ENCODE results near the gene SGIP1. TPM values are rescaled to one million over a fixed set of nuclear protein-coding genes. Genes with fewer than 3 reads are reported as not detected.

Gene SGIP1
- total and polyA plus RNA-seq, 2 of the 8 experiments (the other 6 are each of a cell fraction or from before 2014, with no cell fraction given) = 1.4 to 2.1 TPM

DNA sequence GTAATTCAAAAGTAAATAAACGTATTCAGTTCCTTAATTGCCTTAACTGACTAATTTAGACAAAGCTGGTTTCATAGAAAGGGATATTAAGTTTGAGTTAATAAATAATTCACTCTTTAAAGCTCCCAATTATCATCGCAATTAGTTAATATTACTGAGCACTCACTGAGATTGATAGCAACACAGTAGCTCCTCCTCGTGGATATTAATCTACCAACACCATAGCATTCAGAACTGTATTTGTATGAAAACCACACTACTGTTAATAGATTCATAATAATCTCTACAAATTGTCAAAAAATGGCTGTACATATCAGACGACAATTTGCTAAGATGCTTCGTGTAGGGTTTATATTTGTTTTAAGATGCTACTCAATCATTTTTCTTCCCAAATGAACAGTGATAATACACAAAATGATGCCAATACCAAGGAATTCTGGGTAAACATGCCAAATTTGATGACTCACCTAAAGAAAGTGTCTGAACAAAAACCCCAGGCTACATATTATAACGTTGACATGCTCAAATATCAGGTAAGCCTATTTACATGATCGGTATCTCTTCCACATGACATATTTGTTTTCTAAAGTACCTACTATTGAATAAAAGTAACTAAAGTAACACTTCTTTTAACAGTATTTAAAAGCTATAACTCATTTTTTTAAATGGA, 199.5 kb downstream of the SGIP1 start:
- Histone ChIP-seq H3K79me1 (ENCODE audit: low read depth, low read length) (no peaks in the 10 kb centered on the region), H3K14ac (ENCODE audit: insufficient read length) (no peak overlapping the region), H3K9me3 (ENCODE audit: insufficient read depth in 2 of 2, low read depth in 1 of 2, low read length in 1 of 2) (no peaks in the 10 kb centered on the region), H2AFZ (ENCODE audit: low read length) (no peak overlapping the region), H3K23ac (ENCODE audit: insufficient read length) (no peak overlapping the region), H3K4me3 (ENCODE audit: extremely low read depth in 1 of 4, insufficient read depth in 2 of 4, low read depth in 3 of 4, low read length in 4 of 4) (no peak overlapping the region), H3K18ac (ENCODE audit: extremely low read depth, low read length) (no peak overlapping the region), H3K9ac (replicated peaks in 1 of 4; ENCODE audit: extremely low read depth in 1 of 4, low read depth in 3 of 4, low read length in 3 of 4) (no peak overlapping the region), H2BK5ac (ENCODE audit: low read depth, low read length) (no peak overlapping the region), H2BK12ac (ENCODE audit: low read depth, low read length) (no peak overlapping the region), H3K4me1 (replicated peaks in 1 of 4; ENCODE audit: control insufficient read depth in 3 of 4, insufficient read depth in 4 of 4, low read length in 3 of 4) (peaks cover 0 to 4% (median 0%) of the 10 kb centered on the region in 4 experiments; a peak in 1 of 7 replicates), H2BK15ac (ENCODE audit: low read length) (no peak overlapping the region), H4K5ac (ENCODE audit: insufficient read length, low read depth, low read length) (no peak overlapping the region), H3K27me3 (replicated peaks in 1 of 4; ENCODE audit: control insufficient read depth in 3 of 4, extremely low read depth in 1 of 4, insufficient read depth in 3 of 4, low read length in 3 of 4) (no peaks in the 10 kb centered on the region), H3K27ac (ENCODE audit: low read depth, low read length) (no peak overlapping the region), H3K36me3 (ENCODE audit: control insufficient read depth in 2 of 4, insufficient read depth in 4 of 4, low read length in 3 of 4) (no peaks in the 10 kb centered on the region), H3K4me2 (ENCODE audit: insufficient read depth in 1 of 2, low read depth in 2 of 2, low read length in 2 of 2) (no peak overlapping the region), H3K56ac (replicated peaks; ENCODE audit: insufficient read length, low read depth, low read length) (no peak overlapping the region), H2AK5ac (ENCODE audit: low read depth, low read length) (no peak overlapping the region), H2BK120ac (replicated peaks; ENCODE audit: low read depth, low read length) (no peak overlapping the region), H3K4ac (replicated peaks; ENCODE audit: insufficient read length, low read depth, low read length) (no peak overlapping the region), H3K23me2 (ENCODE audit: low read depth, low read length) (no peaks in the 10 kb centered on the region), H4K91ac (replicated peaks; ENCODE audit: insufficient read length, low read length) (no peak overlapping the region), H4K20me1 (replicated peaks in 1 of 2; ENCODE audit: control insufficient read depth in 1 of 2, insufficient read depth in 2 of 2, low read length in 2 of 2) (no peaks in the 10 kb centered on the region), H3K79me2 (ENCODE audit: control insufficient read depth in 1 of 2, insufficient read depth in 2 of 2, low read length in 2 of 2) (no peaks in the 10 kb centered on the region), H4K8ac (ENCODE audit: extremely low read depth, insufficient read depth, low read length) (no peak overlapping the region), H2BK20ac (ENCODE audit: low read length) (no peak overlapping the region)
- POLR2A ChIA-PET (ENCODE audit: partially characterized antibody) = no interaction called here
- CTCF ChIA-PET (ENCODE audit: partially characterized antibody) = interaction anchor here (1.2 to 2.5 kb wide), 2 partner anchors 8 to 20 kb away, joined by 4 to 11 read pairs; no protein-coding TSS in a partner anchor
- no peak for DNase-seq (ENCODE audit: low read depth in 1 of 2, low spot score in 2 of 2)
- no peak for FAIRE-seq
- 92% methylated on average over 7 of the region's 7 CpGs; no CpG with 5 or more reads in 1 of the 2 experiments for WGBS, 2 experiments (ENCODE audit: extremely low coverage in 1 of 2, insufficient coverage in 1 of 2, insufficient read length in 1 of 2, insufficient replicate concordance in 2 of 2, low coverage in 1 of 2, low lambda C conversion rate in 2 of 2, missing lambda C conversion rate in 1 of 2)
- TF ChIP-seq RNF2 (IDR thresholded peaks at IDR 0.05; ENCODE audit: borderline replicate concordance, low read depth, low read length, missing control alignments, poor library complexity, severe bottlenecking) = no peak
- TF ChIP-seq TCF12 (IDR thresholded peaks at IDR 0.05; ENCODE audit: low read depth, low read length) = no peak
- no peak for TF ChIP-seq PHF8 (conservative IDR thresholded peaks at IDR 0.05; ENCODE audit: low read depth, low read length)
- no peak for TF ChIP-seq RBBP5 (IDR thresholded peaks at IDR 0.05; ENCODE audit: borderline replicate concordance, low read depth, low read length)
- no peak for TF ChIP-seq CEBPB (IDR thresholded peaks at IDR 0.05; ENCODE audit: low read depth, low read length)
- TF ChIP-seq HDAC6 (IDR thresholded peaks at IDR 0.05; ENCODE audit: low read depth, low read length) = no peak
- TF ChIP-seq CHD2 (IDR thresholded peaks at IDR 0.05; ENCODE audit: low read length) = no peak
- TF ChIP-seq SP2 (IDR thresholded peaks at IDR 0.05; ENCODE audit: low read length) = no peak
